GM19025 (cell line): ENCODE measurements around the gene SIPA1L3.
"Not testable (repeated sequence)": the region's sequence is repeated elsewhere in the genome, so short reads cannot be mapped to it uniquely, and the experiment has no call there.

Experiments used
- ATAC-seq: cut with Tn5 transposase; IDR thresholded peaks from one replicate; pipeline ENCODE4 v1.9.1; 2021; ENCODE audit warnings: mild to moderate bottlenecking, low read depth, moderate library complexity; ENCODE audit not compliant: unreplicated experiment

SIPA1L3 gene

DNA sequence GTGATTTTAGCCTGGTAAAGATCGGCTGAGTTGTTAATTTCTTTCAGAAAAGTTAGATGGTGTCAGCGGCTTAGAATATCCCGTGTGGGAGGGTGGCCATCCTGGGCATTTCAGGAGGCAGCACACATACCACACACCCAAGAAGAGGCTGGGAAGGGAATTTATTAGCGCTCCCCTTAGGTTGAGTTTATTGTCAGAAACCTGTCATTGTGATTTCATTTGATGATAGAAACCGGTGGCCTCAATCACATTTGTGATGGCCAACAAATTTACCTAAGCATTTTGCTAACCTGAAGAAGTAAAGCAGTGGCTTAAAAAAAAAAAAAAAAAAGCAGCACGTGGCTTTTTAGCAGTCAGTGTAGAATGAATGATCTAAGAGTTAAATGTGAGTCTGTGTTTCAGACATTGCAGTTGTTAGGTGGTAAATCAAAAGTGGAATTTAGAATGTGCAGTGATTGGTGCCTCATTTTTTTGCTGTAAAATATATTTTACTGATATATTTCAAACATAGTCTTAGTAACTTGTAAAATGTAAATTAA is 2.7 kb downstream of the SIPA1L3 start:
- ATAC-seq = no peak

DNA sequence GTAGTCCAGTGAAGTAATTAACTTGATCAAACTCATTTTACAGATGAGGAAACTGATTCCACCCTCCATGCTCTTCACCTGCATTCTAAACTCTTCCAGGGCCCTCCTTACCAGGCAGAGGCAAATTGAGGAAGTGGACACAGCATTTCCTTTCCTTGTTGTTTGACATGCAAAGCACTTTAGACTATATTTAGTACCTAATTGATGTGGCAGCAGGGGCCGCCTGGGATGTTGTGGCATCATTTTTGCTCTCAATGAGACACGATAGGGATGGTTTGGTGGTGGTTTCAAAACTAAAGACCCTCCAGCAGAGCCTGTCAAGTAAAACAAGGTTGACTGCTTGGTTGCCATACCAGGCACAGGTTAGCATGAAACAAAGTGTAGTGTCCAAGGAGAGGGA is 7.9 kb downstream of the SIPA1L3 start:
- ATAC-seq = peak; percentile 52

DNA sequence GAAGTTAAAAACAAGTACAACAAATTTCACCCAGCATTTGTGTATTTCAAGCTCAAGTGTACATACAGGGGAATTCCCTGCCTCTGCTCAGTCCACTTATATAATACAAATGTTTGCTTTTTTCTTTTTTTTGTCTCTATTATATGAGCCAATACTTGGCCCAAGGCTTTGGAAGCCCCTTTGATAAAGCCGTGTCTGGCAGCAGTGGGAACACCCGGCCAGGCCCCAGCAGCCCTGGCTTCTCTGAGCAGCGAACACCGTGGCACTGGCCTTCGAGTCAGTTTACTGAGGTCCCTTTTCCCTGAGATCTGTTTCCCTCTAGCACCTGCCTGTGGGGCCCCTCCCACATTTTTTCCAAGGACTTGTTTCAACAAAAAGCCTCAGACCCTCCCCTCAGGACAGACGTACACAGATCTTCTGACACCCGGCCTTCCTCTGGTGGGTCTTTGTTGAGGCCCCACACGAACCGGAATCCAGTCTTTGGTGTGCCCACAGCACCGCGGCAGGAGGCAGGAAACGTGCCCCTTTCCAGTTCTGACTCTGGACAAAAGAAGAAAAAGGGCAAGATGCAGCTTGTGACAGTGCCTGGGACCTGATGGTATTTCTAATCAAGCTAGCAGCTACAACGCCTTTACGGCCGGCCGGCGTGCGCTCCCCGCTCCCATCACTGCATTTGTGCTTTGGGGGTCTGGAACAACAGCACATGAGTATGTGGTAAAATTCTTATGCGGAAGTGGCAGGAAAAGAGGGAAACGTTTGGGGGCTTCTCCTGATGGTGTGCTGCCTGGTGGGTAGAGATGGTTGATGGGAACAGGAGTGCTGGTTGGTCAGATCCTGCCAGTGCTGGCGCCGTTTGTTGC is 13.8 kb downstream of the SIPA1L3 start:
- ATAC-seq = no peak

DNA sequence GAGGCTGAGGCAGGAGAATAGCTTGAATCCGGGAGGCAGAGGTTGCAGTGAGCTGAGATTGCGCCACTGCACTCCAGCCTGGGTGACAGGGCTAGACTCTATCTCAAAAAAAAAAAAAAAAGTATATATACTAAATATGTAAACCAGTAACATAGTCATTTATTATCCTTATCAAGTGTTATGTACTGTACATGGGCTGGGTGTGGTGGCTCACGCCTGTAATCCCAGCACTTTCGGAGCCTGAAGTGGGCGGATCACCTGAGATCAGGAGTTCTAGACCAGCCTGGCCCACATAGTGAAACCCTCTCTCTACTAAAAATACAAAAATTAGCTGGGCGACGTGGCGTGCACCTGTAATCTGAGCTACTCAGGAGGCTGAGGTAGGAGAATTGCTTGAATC is 17.6 kb downstream of the SIPA1L3 start:
- ATAC-seq = not testable (repeated sequence)

DNA sequence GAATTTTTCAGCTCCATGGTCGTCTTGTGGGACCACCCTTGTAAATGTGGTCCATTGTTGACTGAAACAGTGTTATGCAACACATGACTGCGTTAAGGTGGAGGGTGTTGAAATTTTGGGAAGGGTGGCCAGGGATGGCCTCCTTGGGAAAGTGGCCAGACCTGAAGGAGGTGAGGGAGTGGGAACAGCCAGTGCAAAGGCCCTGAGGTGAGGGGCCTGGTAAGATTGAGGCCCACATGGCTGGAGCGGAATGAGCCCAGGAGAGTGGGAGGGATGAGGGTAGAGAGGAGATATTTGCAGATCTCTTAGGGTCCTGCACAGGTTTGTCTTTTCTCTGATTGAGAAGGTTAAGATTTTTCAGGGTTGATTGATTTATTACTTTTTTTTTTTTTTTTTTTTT is 18.2 kb downstream of the SIPA1L3 start:
- ATAC-seq = no peak

DNA sequence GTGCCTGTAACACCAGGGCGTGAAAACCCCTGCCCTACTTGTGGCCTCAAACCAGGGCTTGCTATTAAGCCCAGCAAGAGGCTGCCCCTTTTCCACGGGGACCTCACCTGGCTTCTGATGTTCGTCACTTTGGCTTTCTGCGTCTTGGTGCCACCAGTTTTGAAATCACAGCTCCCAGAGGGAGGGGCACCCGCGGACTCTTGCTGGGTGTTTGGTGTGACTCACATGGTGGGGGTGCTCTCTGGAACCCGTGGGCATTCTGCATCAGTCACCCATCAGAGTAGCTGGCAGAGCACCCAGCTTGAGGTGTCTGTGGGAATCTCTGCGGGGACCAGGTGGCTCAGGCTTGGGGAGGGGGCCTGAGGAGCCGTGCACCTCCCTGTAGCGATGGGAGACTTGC is 19.2 kb downstream of the SIPA1L3 start:
- no peak for ATAC-seq

DNA sequence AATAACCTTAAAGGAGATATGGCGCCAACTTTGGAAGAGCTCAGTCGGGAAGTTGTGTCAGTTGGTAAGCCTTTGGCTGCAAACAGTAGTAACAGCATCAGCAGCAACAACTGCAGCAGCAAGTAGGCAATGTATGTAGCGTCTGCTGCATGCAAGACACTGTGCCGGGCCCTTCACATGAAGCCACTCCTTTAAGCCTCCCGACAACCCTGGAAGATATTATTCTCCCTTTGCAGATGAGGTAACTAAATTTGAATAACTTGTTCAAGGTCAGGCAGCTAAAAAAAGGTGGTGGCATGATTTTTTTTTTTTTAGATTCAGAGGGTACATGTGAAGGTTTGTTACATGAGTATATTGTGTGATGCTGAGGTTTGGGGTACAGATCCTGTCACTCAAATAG is 19.7 kb downstream of the SIPA1L3 start:
- ATAC-seq = no peak

DNA sequence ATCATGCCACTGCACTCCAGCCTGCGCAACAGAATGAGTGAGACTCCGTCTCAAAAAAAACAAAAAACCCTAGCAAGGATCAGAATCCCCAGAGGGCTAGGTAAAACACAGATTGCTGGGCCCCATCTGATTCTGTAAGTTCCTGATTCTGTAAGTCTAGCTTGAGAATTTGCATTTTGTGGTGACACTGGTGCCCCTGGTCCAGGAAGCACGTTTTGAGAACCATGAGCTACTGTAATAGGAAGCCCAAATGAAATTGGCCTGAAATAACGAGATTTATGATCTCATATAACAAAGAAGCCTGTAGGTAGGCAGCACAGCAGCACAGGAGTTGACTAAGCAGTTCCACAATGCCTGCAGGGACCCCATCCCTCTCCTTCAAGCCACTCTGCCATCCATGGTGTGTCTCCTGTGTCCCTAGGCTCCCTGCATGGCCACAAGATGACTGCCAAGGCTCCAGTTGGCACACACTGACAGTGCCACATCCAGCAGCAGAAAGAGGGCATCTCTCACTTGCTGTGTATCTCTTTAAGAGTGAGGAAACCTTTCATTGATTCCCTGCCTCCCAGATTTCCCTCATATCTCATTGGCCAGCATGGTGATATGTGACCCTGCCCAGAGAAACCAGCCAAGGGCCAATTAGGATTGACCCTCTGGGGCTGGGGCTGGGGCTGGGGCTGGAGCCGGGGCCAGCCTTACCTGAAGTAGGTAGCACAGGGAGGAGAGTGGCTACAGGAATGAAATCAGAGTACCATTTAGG is 21.7 kb downstream of the SIPA1L3 start:
- peak; percentile 49 for ATAC-seq

DNA sequence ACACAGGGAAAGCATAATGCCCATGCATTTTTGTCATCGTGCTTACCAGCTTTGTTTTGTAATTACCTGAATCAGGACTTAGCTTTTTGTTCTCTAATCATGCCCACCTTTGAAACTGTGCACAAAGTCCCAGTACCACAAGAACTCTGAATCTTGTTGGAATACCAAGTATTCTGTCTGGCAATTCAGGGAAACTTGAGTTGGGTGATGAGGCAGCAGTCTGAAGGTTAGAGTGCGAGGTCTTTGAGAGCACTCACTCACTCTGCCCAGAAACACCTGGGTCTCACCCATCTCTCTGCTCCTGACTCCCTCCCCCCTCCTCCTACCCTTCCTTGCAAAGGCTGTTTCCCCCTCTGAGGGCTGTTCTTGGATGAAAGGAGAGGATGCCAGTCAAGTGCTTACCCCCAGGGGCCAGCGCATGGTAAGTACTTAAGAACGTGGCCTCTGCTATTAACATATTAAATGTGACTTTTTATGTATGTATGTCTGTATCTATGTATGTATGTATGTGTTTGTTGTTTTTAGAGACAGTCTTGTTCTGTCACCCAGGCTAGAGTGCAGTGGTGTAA is 22.4 kb downstream of the SIPA1L3 start:
- ATAC-seq = no peak

DNA sequence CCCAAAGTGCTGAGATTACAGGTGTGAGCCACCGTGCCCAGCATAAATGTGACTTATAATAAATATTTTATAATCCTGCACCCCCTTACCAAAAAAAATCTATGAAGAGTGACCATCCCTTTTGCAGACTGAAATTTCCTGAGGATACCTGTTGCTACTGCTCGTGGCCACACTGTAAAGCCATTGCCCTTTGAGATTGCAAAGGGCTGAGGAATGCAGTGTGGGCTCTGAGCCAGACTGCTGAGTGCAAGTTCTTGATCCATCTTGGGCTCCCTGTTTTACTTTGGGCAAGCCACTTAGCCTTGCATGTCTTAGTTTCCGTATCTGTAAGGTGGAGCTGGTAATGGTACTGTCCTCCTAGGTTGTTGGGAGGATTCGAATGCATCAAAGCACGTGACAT is 23.4 kb downstream of the SIPA1L3 start:
- no peak for ATAC-seq

DNA sequence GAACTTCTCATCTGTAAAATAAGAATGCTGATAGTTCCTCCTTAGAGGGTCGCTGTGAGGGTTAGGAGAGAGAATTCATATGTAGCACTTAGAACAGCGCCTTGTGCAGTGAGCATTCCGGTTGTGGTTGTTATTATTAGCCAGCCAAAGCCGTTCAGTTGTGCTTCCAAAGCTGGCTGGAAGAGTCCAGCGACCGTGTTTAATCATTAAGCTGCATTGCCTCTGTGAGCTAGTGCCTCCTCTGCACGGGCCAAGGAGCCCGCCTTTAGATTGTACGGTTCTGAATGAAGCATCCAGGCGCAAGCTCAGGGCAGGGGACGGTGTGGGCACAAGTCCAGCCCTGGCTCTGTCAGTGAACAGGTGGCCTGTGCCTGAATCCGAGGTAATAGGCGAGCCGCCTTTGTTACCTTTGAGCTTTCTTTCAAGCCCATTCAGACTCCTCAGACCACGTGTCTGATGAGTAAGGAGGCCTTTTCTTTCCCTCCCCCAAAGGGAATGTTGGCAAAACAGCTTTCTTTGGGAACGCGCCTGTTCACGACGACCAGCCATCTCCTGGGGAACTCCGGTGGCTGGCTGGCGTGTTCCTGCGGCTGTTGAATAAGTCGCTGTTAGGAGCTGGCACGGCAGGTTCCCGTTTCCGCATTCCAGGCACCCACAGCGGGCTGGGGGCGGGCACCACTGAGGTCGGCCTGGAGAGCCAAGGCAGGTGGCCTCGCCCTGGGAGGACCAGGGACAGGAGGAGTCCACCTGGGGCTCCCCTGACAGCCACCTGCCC is 25.1 kb downstream of the SIPA1L3 start:
- ATAC-seq = no peak

DNA sequence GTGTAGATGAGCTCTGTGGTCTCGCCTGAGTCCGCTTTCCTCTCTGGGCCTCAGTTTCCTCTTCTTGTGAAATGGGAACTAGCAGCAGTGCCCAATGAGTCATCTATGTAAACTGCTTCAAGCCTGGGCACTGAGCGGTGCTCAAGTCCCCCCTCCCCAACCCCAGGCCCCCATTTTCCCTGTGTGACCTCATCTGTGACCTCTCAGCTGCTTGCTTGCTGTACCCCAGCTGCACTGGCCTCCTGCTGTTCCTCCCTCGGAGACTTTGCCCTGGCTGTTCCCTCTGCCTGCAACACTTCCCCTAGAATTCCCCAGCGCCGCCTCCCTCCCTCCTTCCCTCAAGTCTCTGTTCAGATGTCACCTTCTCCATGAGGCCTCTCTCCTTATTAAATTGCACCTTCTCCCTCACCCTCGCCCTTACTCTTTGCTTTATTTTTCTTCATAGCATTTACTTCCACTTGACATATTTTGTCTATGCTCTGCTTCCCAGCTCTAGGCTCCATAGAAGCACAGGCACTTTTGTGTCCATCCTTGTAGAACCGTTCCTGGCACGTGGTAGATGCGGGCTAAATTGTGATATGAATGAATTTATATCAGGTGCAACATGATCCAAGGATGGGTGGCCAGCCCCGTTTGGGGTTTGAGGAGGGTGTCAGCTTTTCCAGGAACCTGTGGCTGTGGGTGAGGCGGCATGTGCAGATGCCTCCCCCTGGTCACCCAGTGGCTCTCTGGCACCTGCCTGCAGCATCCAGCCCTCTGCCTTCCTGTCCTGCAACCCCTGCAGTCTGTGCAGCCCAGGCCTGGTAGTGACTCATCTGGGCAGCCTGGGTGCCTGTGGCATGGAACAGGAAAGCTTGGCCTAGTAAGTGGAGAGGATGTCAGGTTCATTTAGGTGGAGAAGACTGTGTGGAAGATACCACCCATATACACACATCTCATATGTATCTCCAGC is 26.3 kb downstream of the SIPA1L3 start:
- ATAC-seq = no peak

DNA sequence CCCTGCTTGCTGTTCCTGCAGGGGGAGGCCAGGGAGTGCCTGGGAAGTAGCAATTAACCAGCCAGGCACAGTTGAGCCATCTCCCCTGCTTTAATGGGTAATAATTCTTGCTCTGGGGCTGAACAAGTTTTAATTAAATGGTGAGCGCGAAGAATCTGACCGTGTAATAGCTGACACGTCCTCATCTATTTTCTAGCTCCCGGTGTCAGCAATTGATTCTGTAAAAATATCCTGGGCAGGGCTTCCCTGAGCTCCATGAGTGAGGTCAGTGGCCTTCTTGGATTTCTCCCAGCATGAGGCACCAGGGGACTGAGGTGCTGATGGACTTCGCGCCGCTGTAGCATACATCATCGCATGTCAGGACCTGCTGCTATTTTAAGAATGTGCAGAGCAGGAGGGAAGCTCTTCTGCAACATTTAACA is 26.9 kb downstream of the SIPA1L3 start:
- ATAC-seq = no peak

DNA sequence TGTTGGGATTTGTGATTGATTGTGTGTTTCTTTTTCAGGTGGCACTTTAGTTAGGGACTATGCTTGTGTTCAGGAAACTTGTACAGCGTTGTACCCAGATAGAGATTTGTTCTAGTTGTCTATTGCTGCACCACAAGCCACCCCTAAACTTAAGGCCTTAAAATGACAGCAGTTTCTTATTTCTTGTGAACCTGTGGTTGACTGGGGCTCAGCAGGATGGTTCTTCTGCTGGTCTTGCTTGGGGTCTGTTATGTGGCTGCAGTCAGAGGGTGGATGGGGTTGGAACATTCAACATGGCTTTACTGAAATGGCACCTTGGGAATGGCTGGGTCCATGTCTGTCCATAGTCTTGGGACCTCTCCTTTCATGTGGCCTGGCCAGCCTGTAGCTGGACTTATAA is 28.3 kb downstream of the SIPA1L3 start:
- ATAC-seq = no peak

DNA sequence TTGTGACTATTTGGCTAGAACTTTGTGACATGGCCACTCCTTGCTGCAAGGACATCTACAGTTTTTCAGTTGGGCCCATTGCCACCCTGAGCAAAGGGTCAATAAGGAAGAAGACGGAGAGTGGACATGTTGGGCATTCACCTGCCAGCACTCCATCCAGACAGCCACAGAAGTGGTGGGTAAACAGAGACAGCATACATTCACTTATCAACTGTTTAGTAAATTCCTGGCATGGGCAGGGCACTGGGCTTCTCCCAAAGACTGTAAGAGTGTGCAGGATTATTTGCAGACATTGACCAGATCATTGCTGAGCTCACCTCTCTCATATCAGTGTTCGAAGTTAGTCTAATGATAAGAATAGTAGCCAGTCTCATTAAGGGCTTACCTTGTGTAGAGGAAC is 29.2 kb downstream of the SIPA1L3 start:
- no peak for ATAC-seq

DNA sequence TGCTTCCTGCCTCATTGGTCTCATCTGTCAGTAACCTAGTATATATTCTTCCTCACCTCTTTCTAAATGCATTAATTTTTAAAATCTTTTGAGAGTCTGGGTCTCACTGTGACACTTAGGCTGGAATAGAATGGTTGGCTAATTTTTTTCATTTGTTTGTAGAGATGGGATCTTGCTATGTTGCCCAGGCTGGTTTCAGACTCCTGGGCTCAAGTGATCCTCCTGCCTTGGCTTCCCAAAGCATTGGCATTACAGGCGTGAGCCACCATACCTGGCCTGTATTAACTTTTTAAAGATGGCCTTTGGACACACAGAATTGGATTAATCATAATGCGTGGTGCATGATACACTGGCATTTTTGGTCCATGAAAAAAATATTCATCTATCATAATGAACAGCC is 29.9 kb downstream of the SIPA1L3 start:
- no peak for ATAC-seq

DNA sequence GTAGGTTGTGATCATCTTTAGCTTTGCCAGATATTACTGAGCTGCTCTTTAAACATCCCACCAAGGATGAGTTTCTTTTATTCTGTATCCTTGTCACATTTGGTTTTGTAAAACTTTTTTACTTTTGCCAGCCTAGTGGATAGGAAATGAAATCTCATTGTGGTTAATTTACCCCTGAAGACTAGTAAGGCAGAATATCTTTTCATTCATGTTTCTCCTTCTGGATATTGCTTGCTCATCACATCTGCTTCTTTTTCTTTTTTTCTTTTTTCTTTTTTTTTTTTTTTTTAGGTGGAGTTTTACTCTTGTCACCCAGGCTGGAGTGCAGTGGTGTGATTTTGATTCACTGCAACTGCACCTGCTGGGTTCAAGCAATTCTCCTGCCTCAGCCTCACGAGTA is 31.3 kb downstream of the SIPA1L3 start:
- ATAC-seq = no peak

DNA sequence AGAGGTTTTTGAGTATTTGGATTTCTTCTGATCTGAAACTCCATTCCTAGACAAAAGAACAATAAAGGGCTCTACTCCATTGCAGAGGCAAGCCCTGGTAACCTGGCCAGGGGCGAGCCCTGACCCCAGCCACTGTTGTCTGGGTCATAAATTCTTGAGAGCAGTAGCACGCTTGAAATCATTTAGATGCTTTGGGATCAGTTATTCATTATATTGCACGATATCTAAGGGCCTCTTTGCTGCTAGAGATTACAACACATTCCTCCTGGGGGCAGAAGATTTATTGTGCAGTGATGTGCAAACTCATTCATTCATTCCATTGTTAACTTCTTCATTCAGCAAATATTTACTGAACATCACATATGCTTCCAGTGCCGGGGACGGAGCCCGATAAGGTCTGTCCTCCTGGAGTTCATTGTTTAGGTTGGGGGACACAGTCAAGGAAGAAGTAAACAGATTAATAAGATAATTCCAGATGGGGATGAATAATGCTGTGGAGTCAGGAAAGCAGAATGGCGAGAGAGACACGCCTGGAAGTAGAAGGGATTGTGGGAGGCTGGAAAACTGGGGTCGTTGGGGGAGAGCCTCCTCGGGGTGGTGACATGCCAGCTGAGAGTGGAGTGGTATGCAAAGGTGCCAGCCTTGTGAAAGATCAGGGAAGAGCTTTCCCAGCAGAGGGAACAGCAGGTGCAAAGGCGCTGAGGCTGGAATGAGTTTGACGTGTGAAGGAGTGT is 34.9 kb downstream of the SIPA1L3 start:
- ATAC-seq = no peak

DNA sequence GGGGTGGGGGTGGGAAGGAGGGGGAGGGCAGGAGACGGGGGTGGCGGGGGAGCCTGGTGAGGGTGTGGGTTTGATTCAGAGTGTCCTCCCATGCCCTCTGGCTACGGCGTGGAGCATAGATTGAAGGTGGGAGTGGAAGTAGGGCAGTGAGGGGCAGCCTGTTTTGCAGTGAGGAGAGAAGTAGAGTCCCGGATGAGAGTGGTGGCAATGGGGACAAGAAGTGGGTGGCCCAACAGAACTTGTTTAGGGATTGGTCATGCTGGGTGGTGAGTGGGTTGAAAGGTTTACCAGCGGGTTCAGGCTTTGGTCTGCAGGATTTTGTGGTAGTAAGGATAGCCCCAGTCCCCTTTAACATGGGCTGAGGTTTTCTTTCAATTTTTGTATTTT is 35.5 kb downstream of the SIPA1L3 start:
- no peak for ATAC-seq
